IPS-NIHi11 (cell line): ENCODE measurements around the gene CTNNA3.
"Not testable (repeated sequence)": the region's sequence is repeated elsewhere in the genome, so short reads cannot be mapped to it uniquely, and the experiment has no call there.

ENCODE experiments used
- DNase-seq: peaks from one replicate; pipeline ENCODE4 v3.0.0; 2012; ENCODE audit warnings: mixed read lengths, low spot score

CTNNA3 gene

GRCh38 chr10:67506083-67506756 lies 189.8 kb downstream of the CTNNA3 start:
- DNase-seq: no peak

- no peak for DNase-seq
Measured at GRCh38 chr10:67492317-67493019, 203.5 kb downstream of the CTNNA3 start.

- DNase-seq: no peak
Measured at GRCh38 chr10:67487906-67488619, 207.9 kb downstream of the CTNNA3 start.

- DNase-seq: no peak
Measured at GRCh38 chr10:67487199-67487598, 208.8 kb downstream of the CTNNA3 start.

GRCh38 chr10:67477868-67478267 lies 218.1 kb downstream of the CTNNA3 start:
- no peak for DNase-seq

- DNase-seq: peak; percentile 8
Measured at GRCh38 chr10:67476201-67476600, 219.8 kb downstream of the CTNNA3 start.

GRCh38 chr10:67473850-67474633 lies 222.0 kb downstream of the CTNNA3 start:
- DNase-seq: no peak

- DNase-seq: no peak
Measured at GRCh38 chr10:67471022-67471421, 225.0 kb downstream of the CTNNA3 start.

GRCh38 chr10:67464278-67464677 lies 231.7 kb downstream of the CTNNA3 start:
- no peak for DNase-seq

- DNase-seq: no peak
Measured at GRCh38 chr10:67452892-67453291, 243.1 kb downstream of the CTNNA3 start.

GRCh38 chr10:67438605-67439304 lies 257.2 kb downstream of the CTNNA3 start:
- DNase-seq: no peak

- no peak for DNase-seq
Measured at GRCh38 chr10:67433276-67433675, 262.7 kb downstream of the CTNNA3 start.

GRCh38 chr10:67402620-67403019 lies 293.4 kb downstream of the CTNNA3 start:
- no peak for DNase-seq

- peak; percentile 13 for DNase-seq
Measured at GRCh38 chr10:67401711-67402110, 294.3 kb downstream of the CTNNA3 start.

GRCh38 chr10:67386841-67387533 lies 309.0 kb downstream of the CTNNA3 start:
- not testable (repeated sequence) for DNase-seq

GRCh38 chr10:67386260-67386659 lies 309.7 kb downstream of the CTNNA3 start:
- DNase-seq: peak; percentile 15

- DNase-seq: no peak
Measured at GRCh38 chr10:67385566-67385965, 310.4 kb downstream of the CTNNA3 start.

GRCh38 chr10:67385089-67385488 lies 310.9 kb downstream of the CTNNA3 start:
- no peak for DNase-seq

GRCh38 chr10:67331121-67331910 lies 364.7 kb downstream of the CTNNA3 start:
- no peak for DNase-seq
